HepG2 (cell line): ENCODE measurements around the gene TOB2. TPM values are rescaled to one million over a fixed set of nuclear protein-coding genes. Genes with fewer than 3 reads are reported as not detected.

Experiments used
- CBX2 ChIP-seq, 2 experiments: fragments of 200-600 bp in 1 of 2; sonication (generic); formaldehyde crosslinking in 1 of 2; IDR thresholded peaks; 2 replicates each; pipeline versions ENCODE4 v1.7.0 to v1.8.1; 2018 to 2022; ENCODE audit warnings: low read depth in 2 of 2, low read length in 1 of 2, mild to moderate bottlenecking in 1 of 2, missing genetic modification reagents in 1 of 2
- CEBPG ChIP-seq: IDR thresholded peaks from 2 replicates; pipeline ENCODE4 v1.6.1; 2016
- IKZF1 ChIP-seq: fragments of 450-650 bp; IDR thresholded peaks from 2 replicates; pipeline ENCODE4 v1.7.1; 2016
- JUN ChIP-seq: sonication (generic); formaldehyde crosslinking; IDR thresholded peaks from 2 replicates; pipeline ENCODE4 v1.4.0; 2020; ENCODE audit warnings: mild to moderate bottlenecking, missing genetic modification reagents
- MZF1 ChIP-seq: sonication (generic); formaldehyde crosslinking; IDR thresholded peaks from 2 replicates; pipeline ENCODE4 v1.8.1; 2023; ENCODE audit warnings: mild to moderate bottlenecking, missing genetic modification reagents, borderline replicate concordance
- NFATC3 ChIP-seq: sonication (generic); formaldehyde crosslinking; IDR thresholded peaks from 2 replicates; pipeline ENCODE4 v1.5.1; 2020; ENCODE audit warnings: mild to moderate bottlenecking, missing genetic modification reagents
- NFIB ChIP-seq: sonication (generic); formaldehyde crosslinking; IDR thresholded peaks from 2 replicates; pipeline ENCODE4 v1.9.0; 2021; ENCODE audit warnings: missing genetic modification reagents, mild to moderate bottlenecking, borderline replicate concordance
- ONECUT2 ChIP-seq: sonication (generic); formaldehyde crosslinking; IDR thresholded peaks from 2 replicates; pipeline ENCODE4 v1.4.0; 2020; ENCODE audit warnings: missing genetic modification reagents
- PRMT3 ChIP-seq: sonication (generic); formaldehyde crosslinking; IDR thresholded peaks from 2 replicates; pipeline ENCODE4 v1.8.1; 2022; ENCODE audit warnings: low read depth, mild to moderate bottlenecking, moderate library complexity, missing genetic modification reagents, borderline replicate concordance
- SOX13 ChIP-seq, 3 experiments: fragments of 450-650 bp in 1 of 3; sonication (generic) in 1 of 3; formaldehyde crosslinking in 1 of 3; IDR thresholded peaks in 2 of 3; conservative IDR thresholded peaks in 1 of 3; 2 replicates each; pipeline versions ENCODE4 v1.5.0 to v1.6.1; 2016 to 2020; ENCODE audit warnings: antibody characterized with exemption in 1 of 3, mild to moderate bottlenecking in 1 of 3, missing compliant biosample characterization in 1 of 3, missing genetic modification reagents in 1 of 3, moderate library complexity in 1 of 3
- ZFP62 ChIP-seq: sonication (generic); formaldehyde crosslinking; IDR thresholded peaks from 2 replicates; pipeline ENCODE4 v1.4.0; 2020; ENCODE audit warnings: missing genetic modification reagents
- ZNF605 ChIP-seq: sonication (generic); formaldehyde crosslinking; IDR thresholded peaks from 2 replicates; pipeline ENCODE4 v1.8.0; 2022; ENCODE audit warnings: mild to moderate bottlenecking, missing genetic modification reagents
- ZNF678 ChIP-seq: sonication (generic); formaldehyde crosslinking; IDR thresholded peaks from 2 replicates; pipeline ENCODE4 v1.4.0; 2020; ENCODE audit warnings: mild to moderate bottlenecking, missing genetic modification reagents
- polyA plus RNA-seq, 8 experiments: library from polyadenylated mRNA; depleted of rRNA in 3 of 8; stranded (reverse) in 7 of 8; unstranded in 1 of 8; fragments of >200 nt; fragmentation: Illumina TruSeq in 4 of 8; extraction: Trizol in 4 of 8; gene quantifications; 2 replicates each; pipeline versions ENCODE4 v1.2.1 to v1.2.3, GENCODE V29; 2011 to 2016; ENCODE audit warnings: low read depth in 4 of 8, missing spikeins in 1 of 8, mixed read lengths in 1 of 8; ENCODE audit not compliant: insufficient read depth in 1 of 8
- total RNA-seq, 5 experiments: library from RNA; depleted of rRNA; stranded (reverse); fragments of >200 nt; fragmentation: Illumina TruSeq; extraction: Trizol; gene quantifications; 2 replicates each; pipeline ENCODE4 v1.2.3, GENCODE V29; 2016; ENCODE audit warnings: low read depth in 1 of 5
- TF ChIP-seq, protein P1 (sequence below): sonication (generic); formaldehyde crosslinking; IDR thresholded peaks from 2 replicates; pipeline ENCODE4 v1.5.1; 2020; ENCODE audit warnings: missing genetic modification reagents, mild to moderate bottlenecking, borderline replicate concordance
- TF ChIP-seq, protein P2 (sequence below): IDR thresholded peaks from 2 replicates; pipeline ENCODE4 v1.6.1; 2016; ENCODE audit warnings: low read depth, borderline replicate concordance
- TF ChIP-seq, protein P3 (sequence below): fragments of 450-650 bp; IDR thresholded peaks from 2 replicates; pipeline ENCODE4 v1.6.1; 2017; ENCODE audit warnings: mild to moderate bottlenecking
- TF ChIP-seq, protein P4 (sequence below): sonication (generic); formaldehyde crosslinking; IDR thresholded peaks from 2 replicates; pipeline ENCODE4 v1.5.0; 2020; ENCODE audit warnings: missing genetic modification reagents
- TF ChIP-seq, protein P5 (sequence below): sonication (generic); formaldehyde crosslinking; conservative IDR thresholded peaks from 2 replicates; pipeline ENCODE4 v1.4.0; 2020; ENCODE audit warnings: mild to moderate bottlenecking, missing genetic modification reagents, moderate library complexity

TOB2 gene
- total and polyA plus RNA-seq, 2 of the 13 experiments (the other 11 are each of a cell fraction or from before 2014, with no cell fraction given) = 12.2 to 13.7 TPM

DNA sequence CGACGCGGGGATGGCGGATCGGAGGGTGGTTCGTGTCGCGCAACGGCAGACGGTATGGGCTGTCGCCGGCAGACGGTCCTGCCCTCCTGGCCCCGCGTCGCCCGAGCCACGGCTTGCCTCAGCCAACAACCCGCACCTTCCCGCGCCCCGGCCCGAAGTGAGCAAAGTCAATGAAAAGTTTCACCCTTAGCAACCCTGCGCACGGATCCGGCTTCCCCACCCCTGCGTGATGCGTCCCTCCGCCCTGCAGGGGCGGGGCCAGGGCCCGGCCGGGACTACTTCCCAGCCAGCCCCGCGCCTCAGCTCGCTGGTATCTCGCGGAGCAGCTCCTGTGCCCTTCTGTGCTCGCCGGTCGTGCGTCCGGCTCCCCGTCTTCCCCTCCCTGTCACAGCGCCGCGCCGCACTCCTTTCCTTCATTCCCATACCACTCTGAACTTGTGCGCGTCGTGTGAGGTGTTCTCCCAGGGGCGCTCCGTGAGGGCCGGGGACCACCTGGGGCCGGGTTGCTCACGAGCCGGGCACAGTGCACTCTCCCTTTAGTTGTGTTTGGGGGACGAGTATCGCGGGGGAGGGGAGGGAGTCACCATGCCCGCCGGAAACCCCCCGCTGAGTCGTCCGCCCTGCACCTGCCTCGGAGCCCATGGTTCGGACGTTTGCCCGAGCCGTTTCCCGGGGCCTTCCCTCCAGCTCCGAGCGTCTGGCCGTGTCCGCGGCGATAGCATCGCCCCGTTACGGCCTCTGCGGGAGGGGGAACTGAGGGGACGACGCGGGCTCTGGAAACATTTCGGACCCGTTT is at the start of gene TOB2 (continued):
- TF ChIP-seq IKZF1 = no peak
- TF ChIP-seq, protein P1, sequence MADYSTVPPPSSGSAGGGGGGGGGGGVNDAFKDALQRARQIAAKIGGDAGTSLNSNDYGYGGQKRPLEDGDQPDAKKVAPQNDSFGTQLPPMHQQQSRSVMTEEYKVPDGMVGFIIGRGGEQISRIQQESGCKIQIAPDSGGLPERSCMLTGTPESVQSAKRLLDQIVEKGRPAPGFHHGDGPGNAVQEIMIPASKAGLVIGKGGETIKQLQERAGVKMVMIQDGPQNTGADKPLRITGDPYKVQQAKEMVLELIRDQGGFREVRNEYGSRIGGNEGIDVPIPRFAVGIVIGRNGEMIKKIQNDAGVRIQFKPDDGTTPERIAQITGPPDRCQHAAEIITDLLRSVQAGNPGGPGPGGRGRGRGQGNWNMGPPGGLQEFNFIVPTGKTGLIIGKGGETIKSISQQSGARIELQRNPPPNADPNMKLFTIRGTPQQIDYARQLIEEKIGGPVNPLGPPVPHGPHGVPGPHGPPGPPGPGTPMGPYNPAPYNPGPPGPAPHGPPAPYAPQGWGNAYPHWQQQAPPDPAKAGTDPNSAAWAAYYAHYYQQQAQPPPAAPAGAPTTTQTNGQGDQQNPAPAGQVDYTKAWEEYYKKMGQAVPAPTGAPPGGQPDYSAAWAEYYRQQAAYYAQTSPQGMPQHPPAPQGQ = no peak; the same call in 1 of the 2 replicates
- TF ChIP-seq, protein P2, sequence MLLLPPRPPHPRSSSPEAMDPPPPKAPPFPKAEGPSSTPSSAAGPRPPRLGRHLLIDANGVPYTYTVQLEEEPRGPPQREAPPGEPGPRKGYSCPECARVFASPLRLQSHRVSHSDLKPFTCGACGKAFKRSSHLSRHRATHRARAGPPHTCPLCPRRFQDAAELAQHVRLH (CRISPR knock-in tag) = peak; percentile 99
- TF ChIP-seq, protein P3, sequence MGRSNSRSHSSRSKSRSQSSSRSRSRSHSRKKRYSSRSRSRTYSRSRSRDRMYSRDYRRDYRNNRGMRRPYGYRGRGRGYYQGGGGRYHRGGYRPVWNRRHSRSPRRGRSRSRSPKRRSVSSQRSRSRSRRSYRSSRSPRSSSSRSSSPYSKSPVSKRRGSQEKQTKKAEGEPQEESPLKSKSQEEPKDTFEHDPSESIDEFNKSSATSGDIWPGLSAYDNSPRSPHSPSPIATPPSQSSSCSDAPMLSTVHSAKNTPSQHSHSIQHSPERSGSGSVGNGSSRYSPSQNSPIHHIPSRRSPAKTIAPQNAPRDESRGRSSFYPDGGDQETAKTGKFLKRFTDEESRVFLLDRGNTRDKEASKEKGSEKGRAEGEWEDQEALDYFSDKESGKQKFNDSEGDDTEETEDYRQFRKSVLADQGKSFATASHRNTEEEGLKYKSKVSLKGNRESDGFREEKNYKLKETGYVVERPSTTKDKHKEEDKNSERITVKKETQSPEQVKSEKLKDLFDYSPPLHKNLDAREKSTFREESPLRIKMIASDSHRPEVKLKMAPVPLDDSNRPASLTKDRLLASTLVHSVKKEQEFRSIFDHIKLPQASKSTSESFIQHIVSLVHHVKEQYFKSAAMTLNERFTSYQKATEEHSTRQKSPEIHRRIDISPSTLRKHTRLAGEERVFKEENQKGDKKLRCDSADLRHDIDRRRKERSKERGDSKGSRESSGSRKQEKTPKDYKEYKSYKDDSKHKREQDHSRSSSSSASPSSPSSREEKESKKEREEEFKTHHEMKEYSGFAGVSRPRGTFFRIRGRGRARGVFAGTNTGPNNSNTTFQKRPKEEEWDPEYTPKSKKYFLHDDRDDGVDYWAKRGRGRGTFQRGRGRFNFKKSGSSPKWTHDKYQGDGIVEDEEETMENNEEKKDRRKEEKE = no peak
- peak; percentile 61; the same call in 1 of the 2 replicates for TF ChIP-seq NFATC3
- TF ChIP-seq ZNF678 (CRISPR knock-in tag) = peak; percentile 90; the same call in 1 of the 2 replicates
- TF ChIP-seq, protein P4, sequence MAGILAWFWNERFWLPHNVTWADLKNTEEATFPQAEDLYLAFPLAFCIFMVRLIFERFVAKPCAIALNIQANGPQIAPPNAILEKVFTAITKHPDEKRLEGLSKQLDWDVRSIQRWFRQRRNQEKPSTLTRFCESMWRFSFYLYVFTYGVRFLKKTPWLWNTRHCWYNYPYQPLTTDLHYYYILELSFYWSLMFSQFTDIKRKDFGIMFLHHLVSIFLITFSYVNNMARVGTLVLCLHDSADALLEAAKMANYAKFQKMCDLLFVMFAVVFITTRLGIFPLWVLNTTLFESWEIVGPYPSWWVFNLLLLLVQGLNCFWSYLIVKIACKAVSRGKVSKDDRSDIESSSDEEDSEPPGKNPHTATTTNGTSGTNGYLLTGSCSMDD (CRISPR knock-in tag) = no peak
- 0 out of 2 replicates have a peak, but pooled peaks have one; percentile 22 for TF ChIP-seq NFIB (CRISPR knock-in tag)
- peak; percentile 64 for TF ChIP-seq CEBPG
- 0 out of 2 replicates have a peak, but pooled peaks have one; percentile 34 for TF ChIP-seq JUN (CRISPR knock-in tag)
- TF ChIP-seq CBX2 (IDR thresholded peaks at IDR 0.05; ENCODE audit: low read depth, low read length) = no peak
- TF ChIP-seq CBX2 (CRISPR knock-in tag; IDR thresholded peaks at IDR 0.05; ENCODE audit: low read depth) = no peak
- peak; percentile 98 for TF ChIP-seq ZNF605 (CRISPR knock-in tag)
- TF ChIP-seq ONECUT2 (CRISPR knock-in tag) = peak; percentile 74; the same call in 1 of the 2 replicates
- TF ChIP-seq SOX13 (IDR thresholded peaks at IDR 0.05) = peak; percentile 77; the same call in 1 of the 2 replicates
- TF ChIP-seq SOX13 (CRISPR knock-in tag; conservative IDR thresholded peaks at IDR 0.05 in 1 of 2, IDR thresholded peaks at IDR 0.05 in 1 of 2) = peak in 1 of 2 experiments; percentile 79; a peak in 2 of 4 replicates
- TF ChIP-seq, protein P5, sequence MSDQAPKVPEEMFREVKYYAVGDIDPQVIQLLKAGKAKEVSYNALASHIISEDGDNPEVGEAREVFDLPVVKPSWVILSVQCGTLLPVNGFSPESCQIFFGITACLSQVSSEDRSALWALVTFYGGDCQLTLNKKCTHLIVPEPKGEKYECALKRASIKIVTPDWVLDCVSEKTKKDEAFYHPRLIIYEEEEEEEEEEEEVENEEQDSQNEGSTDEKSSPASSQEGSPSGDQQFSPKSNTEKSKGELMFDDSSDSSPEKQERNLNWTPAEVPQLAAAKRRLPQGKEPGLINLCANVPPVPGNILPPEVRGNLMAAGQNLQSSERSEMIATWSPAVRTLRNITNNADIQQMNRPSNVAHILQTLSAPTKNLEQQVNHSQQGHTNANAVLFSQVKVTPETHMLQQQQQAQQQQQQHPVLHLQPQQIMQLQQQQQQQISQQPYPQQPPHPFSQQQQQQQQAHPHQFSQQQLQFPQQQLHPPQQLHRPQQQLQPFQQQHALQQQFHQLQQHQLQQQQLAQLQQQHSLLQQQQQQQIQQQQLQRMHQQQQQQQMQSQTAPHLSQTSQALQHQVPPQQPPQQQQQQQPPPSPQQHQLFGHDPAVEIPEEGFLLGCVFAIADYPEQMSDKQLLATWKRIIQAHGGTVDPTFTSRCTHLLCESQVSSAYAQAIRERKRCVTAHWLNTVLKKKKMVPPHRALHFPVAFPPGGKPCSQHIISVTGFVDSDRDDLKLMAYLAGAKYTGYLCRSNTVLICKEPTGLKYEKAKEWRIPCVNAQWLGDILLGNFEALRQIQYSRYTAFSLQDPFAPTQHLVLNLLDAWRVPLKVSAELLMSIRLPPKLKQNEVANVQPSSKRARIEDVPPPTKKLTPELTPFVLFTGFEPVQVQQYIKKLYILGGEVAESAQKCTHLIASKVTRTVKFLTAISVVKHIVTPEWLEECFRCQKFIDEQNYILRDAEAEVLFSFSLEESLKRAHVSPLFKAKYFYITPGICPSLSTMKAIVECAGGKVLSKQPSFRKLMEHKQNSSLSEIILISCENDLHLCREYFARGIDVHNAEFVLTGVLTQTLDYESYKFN (CRISPR knock-in tag) = peak; percentile 74
- TF ChIP-seq MZF1 (CRISPR knock-in tag) = no peak; the same call in 1 of the 2 replicates
- TF ChIP-seq PRMT3 (CRISPR knock-in tag) = peak; percentile 82; the same call in 1 of the 2 replicates
- no peak for TF ChIP-seq ZFP62 (CRISPR knock-in tag)
